Middle frontal gyrus (tissue), 1 donor: ENCODE data around the gene ZNF292.
"Not testable (repeated sequence)": the region's sequence is repeated elsewhere in the genome, so short reads cannot be mapped to it uniquely, and the experiment has no call there.

Source experiments
- DNase-seq: peaks from one replicate; pipeline ENCODE4 v3.0.0-alpha.2; 2015; ENCODE audit warnings: low spot score; ENCODE audit errors: extremely low spot score

Gene ZNF292

GRCh38 chr6:87154993-87155841, at the start of gene ZNF292:
Gene ZNF292 (plus strand): TSS chr6:87155565. CDS start chr6:87155592, 27 bp downstream.
- peak; percentile 90 for DNase-seq

DNA sequence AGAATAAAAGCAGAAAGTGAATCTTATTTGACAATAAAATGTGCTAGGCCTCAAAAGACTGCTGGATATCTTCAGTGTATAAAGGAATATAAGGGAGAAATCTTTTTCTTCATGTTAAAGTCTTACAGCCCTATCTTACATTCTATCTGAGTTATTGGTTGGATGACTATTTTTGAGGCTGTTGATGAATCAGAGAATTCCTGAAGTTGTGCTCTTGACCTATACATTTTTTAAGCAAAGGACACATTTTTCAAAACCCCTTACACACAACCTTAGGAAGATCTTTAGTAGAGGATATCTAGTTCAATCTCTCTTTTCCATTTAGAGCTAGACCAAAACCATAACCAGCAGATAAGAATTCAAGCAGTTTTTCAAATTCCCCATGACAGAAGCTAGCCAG, 49.5 kb upstream of the ZNF292 start:
- no peak for DNase-seq

GRCh38 chr6:87110636-87111035, 44.7 kb upstream of the ZNF292 start:
- no peak for DNase-seq

- DNase-seq: no peak
Observed at GRCh38 chr6:87115402-87116135, 39.8 kb upstream of the ZNF292 start.

- no peak for DNase-seq
Observed at GRCh38 chr6:87116922-87117321, 38.4 kb upstream of the ZNF292 start.

GRCh38 chr6:87118054-87118453, 37.3 kb upstream of the ZNF292 start:
- DNase-seq: no peak

- DNase-seq: no peak
Observed at GRCh38 chr6:87122477-87122876, 32.9 kb upstream of the ZNF292 start.

- no peak for DNase-seq
Observed at GRCh38 chr6:87124074-87124473, 31.3 kb upstream of the ZNF292 start.

DNA sequence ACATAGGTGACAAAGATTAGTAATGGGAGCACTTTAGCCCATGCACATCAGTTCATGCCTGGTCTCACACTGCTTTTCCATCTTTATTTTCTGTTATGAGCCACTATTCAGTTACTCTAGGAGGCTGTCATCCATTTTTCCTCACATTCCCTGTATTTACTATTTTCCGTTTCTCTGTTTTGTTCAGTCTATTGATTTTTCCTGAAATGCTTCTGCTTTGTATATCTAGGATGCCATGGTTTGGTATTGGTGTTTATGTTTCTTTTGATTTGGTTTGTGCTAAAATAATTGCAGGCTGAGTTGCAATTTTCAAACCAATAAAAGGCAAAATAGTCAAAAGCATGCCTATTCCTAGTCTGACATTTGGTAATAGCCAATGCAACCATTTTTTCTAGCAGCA, 28.9 kb upstream of the ZNF292 start:
- DNase-seq: no peak

DNA sequence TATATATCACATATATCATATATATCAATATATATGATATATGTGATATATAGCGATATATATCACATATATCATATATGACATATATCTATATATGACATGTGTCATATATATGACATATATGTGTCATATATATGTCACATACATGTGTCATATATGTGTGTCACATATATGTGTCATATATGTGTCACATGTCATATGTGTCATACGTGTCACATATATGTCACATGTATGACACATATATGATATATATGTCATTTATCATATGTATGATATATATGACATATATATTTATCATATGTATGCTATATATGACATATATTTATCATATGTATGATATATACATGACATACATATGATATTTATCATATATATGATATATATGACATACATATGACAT, 27.6 kb upstream of the ZNF292 start:
- DNase-seq: no peak

DNA sequence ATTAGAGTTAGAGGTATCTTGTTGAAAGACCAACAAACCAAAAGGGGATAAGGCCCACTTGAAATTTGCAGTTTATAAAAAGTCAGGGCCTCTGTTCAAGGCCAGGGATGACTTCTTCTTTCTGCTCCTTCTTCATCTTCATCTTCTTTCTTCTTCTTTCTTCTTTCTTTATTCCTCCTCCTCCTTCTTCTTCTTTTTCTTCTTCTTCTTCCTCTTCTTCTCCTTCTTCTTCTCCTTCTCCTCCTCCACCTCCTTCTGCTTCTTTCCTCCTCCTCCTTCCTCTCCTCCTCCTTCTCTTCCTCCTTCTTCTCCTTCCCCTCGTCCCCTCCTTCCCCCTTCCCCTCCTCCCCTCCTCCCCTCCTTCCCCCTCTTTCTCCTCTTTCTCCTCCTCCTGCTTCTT, 18.4 kb upstream of the ZNF292 start:
- DNase-seq: no peak

DNA sequence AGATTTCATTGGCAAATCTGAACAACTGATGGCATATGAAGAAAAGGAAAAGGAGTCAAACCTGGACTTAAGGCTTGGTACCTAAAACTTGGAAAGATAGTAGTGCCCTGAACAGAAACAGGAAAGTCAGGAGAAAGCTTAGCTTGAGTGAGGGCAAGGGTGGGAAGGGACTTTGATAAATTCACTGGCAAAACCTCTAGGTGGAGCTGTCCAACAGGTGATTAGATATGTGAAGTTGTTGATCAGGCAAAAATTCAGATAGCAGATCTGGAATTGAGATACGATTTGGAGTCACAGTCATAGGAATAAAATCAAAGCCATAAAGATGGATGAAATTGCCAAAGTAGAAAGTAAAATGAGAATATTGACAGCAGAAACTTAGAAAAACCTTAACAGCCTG, 16.1 kb upstream of the ZNF292 start:
- no peak for DNase-seq

- DNase-seq: not testable (repeated sequence)
Observed at GRCh38 chr6:87139927-87140326, 15.4 kb upstream of the ZNF292 start.

DNA sequence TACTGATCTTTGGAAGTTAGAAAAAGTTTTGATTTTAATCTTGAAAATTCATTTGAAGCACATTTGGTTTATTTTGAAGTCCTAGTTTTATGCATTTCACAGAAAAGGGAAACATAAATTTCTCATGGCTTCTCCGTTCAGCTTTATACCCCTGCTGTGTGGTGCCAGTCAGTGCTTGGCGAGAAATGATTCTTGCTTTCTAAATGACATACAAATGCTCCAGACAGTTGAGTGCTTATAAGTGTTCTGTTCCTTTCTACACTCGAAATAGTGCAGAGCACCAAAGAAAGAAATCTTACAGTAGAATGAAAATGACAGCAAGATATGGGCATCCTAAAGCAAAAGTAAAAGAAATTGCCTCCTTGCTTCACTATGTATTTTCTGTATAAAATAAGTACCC, 9.0 kb upstream of the ZNF292 start:
- no peak for DNase-seq

DNA sequence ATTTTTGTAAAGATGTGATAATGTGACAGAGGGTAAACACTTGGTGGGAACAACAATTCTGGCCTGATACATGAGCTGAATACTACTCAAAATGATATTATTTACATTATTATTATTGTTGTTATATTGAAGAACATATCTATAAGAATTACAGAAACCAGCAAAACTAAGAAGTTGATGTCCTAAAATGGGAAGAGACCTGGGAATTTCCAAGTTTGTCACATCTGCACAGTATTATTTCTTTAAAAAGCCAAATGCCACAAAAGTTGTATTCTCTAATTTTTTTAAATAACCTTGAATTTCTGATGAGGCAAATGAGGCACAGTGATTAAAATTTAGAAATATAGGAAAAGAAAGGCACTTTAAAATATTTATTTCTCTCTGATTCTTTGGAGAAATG, 5.0 kb upstream of the ZNF292 start:
- no peak for DNase-seq

GRCh38 chr6:87151471-87151780, 3.9 kb upstream of the ZNF292 start:
- no peak for DNase-seq

- DNase-seq: no peak
Observed at GRCh38 chr6:87151781-87152525, 3.4 kb upstream of the ZNF292 start.

GRCh38 chr6:87152526-87152955, 2.8 kb upstream of the ZNF292 start:
- no peak for DNase-seq

DNA sequence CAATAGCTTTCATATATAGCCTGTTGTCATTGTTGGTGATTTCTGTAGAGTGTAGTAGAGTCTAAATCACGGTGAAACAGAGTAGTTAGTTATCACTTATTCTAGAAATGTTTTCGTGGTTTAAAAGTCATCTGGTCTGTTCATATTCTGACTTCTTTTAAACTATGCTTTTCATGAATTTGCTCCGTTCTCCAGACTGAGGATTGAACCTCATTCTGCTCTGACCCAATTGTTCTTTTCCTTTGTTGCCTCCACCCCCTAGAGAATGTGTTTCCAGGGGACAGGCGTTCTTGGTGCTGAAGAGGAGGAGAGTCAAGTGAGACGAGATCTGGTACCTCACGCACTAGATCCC, 748 bp upstream of the ZNF292 start:
- DNase-seq: no peak

- no peak for DNase-seq
Observed at GRCh38 chr6:87155842-87156815, 764 bp downstream of the ZNF292 start.

DNA sequence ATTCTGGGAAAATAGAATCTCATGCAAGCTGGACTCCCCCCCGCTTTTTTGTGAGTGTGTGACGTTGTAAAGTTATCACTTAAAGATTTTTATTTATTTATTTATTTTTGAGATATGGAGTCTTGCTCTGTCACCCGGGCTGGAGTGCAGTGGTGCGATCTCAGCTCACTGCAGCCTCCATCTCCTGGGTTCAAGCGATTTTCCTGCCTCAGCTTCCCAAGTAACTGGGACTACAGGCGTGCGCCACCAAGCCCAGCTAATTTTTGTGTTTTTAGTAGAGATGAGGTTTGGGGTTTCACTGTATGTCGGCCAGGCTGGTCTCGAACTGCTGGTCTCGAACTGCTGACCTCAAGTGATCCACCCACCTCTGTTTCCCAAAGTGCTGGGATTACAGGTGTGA, 2.2 kb downstream of the ZNF292 start:
- DNase-seq: not testable (repeated sequence)
